H1 (cell line): ENCODE measurements around the gene CAPN1. TPM values are rescaled to one million over a fixed set of nuclear protein-coding genes. Genes with fewer than 3 reads are reported as not detected.
A peak's percentile ranks its signal among the peaks of the same experiment; 100 is the strongest.

ENCODE experiments used
- CTCF ChIA-PET: fragments of 300-600 bp; sonication (Branson Sonifier 250); formaldehyde crosslinking; loops from one replicate; lab custom pipeline; 2021; ENCODE audit not compliant: partially characterized antibody; lab: Charles Lee
- POLR2A ChIA-PET: fragments of 300-600 bp; sonication (Branson Sonifier 250); formaldehyde crosslinking; loops from one replicate; lab custom pipeline; 2021; ENCODE audit warnings: inconsistent platforms; ENCODE audit not compliant: partially characterized antibody; lab: Charles Lee
- DNase-seq, 2 experiments: peaks; one replicate each; pipeline versions ENCODE4 v3.0.0 to v3.0.0-alpha.2; 2010 to 2022; ENCODE audit warnings: low spot score in 2 of 2, low read depth in 1 of 2, mixed read lengths in 1 of 2
- FAIRE-seq: peaks from 2 replicates; lab custom pipeline; 2011; peaks lifted over from hg19 to GRCh38; lab: Jason Lieb, UNC
- H2AFZ ChIP-seq: 2 replicates; pipeline ENCODE4 v1.8.1; 2012; ENCODE audit warnings: low read length, inconsistent platforms
- H2AK5ac ChIP-seq: 2 replicates; pipeline ENCODE4 v1.6.1; 2013; ENCODE audit warnings: low read depth, low read length
- H2BK120ac ChIP-seq: replicated peaks from 2 replicates; pipeline ENCODE3; 2013; ENCODE audit warnings: low read depth, low read length, inconsistent platforms
- H2BK12ac ChIP-seq: 2 replicates; pipeline ENCODE4 v1.6.1; 2013; ENCODE audit warnings: low read depth, low read length
- H2BK15ac ChIP-seq: 2 replicates; pipeline ENCODE4 v1.6.1; 2013; ENCODE audit warnings: low read length
- H2BK20ac ChIP-seq: 2 replicates; pipeline ENCODE4 v1.6.1; 2013; ENCODE audit warnings: low read length
- H2BK5ac ChIP-seq: 2 replicates; pipeline ENCODE4 v1.6.1; 2013; ENCODE audit warnings: low read depth, low read length
- H3K14ac ChIP-seq: 2 replicates; pipeline ENCODE4 v1.6.1; 2013; ENCODE audit warnings: inconsistent platforms; ENCODE audit not compliant: insufficient read length
- H3K18ac ChIP-seq: 2 replicates; pipeline ENCODE4 v1.6.1; 2013; ENCODE audit warnings: low read length; ENCODE audit errors: extremely low read depth
- H3K23ac ChIP-seq: 2 replicates; pipeline ENCODE4 v1.6.1; 2013; ENCODE audit warnings: inconsistent platforms; ENCODE audit not compliant: insufficient read length
- H3K23me2 ChIP-seq: 2 replicates; pipeline ENCODE4 v1.6.1; 2013; ENCODE audit warnings: low read depth, low read length
- H3K27ac ChIP-seq: 2 replicates; pipeline ENCODE4 v1.6.1; 2011; ENCODE audit warnings: low read depth, low read length, inconsistent platforms
- H3K27me3 ChIP-seq, 4 experiments: replicated peaks in 1 of 4; 1 replicate in 1 of 4; 2 replicates in 3 of 4; pipeline versions ENCODE4 v1.6.1 to v1.8.1; 2011 to 2013; ENCODE audit warnings: low read length in 3 of 4, mild to moderate bottlenecking in 3 of 4, inconsistent platforms in 2 of 4, mixed read lengths in 2 of 4, moderate library complexity in 1 of 4; ENCODE audit not compliant: control insufficient read depth in 3 of 4, insufficient read depth in 3 of 4; ENCODE audit errors: extremely low read depth in 1 of 4
- H3K36me3 ChIP-seq, 4 experiments: 2 replicates each; pipeline versions ENCODE4 v1.6.1 to v1.8.1; 2011 to 2013; ENCODE audit warnings: mild to moderate bottlenecking in 4 of 4, low read length in 3 of 4, moderate library complexity in 2 of 4, control low read depth in 1 of 4, inconsistent platforms in 1 of 4; ENCODE audit not compliant: insufficient read depth in 4 of 4, control insufficient read depth in 2 of 4
- H3K4ac ChIP-seq: replicated peaks from 2 replicates; pipeline ENCODE3; 2013; ENCODE audit warnings: low read length, low read depth, mixed read lengths, inconsistent platforms; ENCODE audit not compliant: insufficient read length
- H3K4me1 ChIP-seq, 4 experiments: replicated peaks in 1 of 4; 1 replicate in 1 of 4; 2 replicates in 3 of 4; pipeline versions ENCODE4 v1.6.1 to v1.8.1; 2011 to 2013; ENCODE audit warnings: low read length in 3 of 4, inconsistent platforms in 2 of 4, mixed read lengths in 1 of 4; ENCODE audit not compliant: insufficient read depth in 4 of 4, control insufficient read depth in 3 of 4
- H3K4me2 ChIP-seq, 2 experiments: 2 replicates each; pipeline versions ENCODE4 v1.6.1 to v1.8.1; 2011 to 2013; ENCODE audit warnings: low read depth in 2 of 2, low read length in 2 of 2, control low read depth in 1 of 2, inconsistent platforms in 1 of 2, mild to moderate bottlenecking in 1 of 2; ENCODE audit not compliant: insufficient read depth in 1 of 2
- H3K4me3 ChIP-seq, 4 experiments: fragments of 200-600, 300-600 bp in 1 of 4; sonication (generic), shearing (Covaris generic), sonication (Bioruptor Twin) in 1 of 4; 2 replicates each; pipeline versions ENCODE4 v1.5.1 to v1.8.1; 2011 to 2016; ENCODE audit warnings: low read length in 4 of 4, low read depth in 3 of 4, control low read depth in 2 of 4, inconsistent platforms in 2 of 4, mild to moderate bottlenecking in 2 of 4, mixed read lengths in 1 of 4, moderate library complexity in 1 of 4; ENCODE audit not compliant: insufficient read depth in 2 of 4; ENCODE audit errors: extremely low read depth in 1 of 4
- H3K56ac ChIP-seq: replicated peaks from 2 replicates; pipeline ENCODE3; 2013; ENCODE audit warnings: low read depth, mild to moderate bottlenecking, mixed read lengths, low read length, inconsistent platforms; ENCODE audit not compliant: insufficient read length
- H3K79me1 ChIP-seq: 2 replicates; pipeline ENCODE4 v1.6.1; 2013; ENCODE audit warnings: low read depth, low read length, control low read depth
- H3K79me2 ChIP-seq, 2 experiments: 2 replicates each; pipeline versions ENCODE4 v1.6.1 to v1.8.1; 2012 to 2013; ENCODE audit warnings: low read length in 2 of 2, mild to moderate bottlenecking in 2 of 2, inconsistent platforms in 1 of 2; ENCODE audit not compliant: insufficient read depth in 2 of 2, control insufficient read depth in 1 of 2
- H3K9ac ChIP-seq, 4 experiments: replicated peaks in 1 of 4; 1 replicate in 1 of 4; 2 replicates in 3 of 4; pipeline versions ENCODE4 v1.6.1 to v1.8.1; 2011 to 2013; ENCODE audit warnings: low read depth in 3 of 4, low read length in 3 of 4, control low read depth in 2 of 4, mild to moderate bottlenecking in 2 of 4, moderate library complexity in 2 of 4, inconsistent platforms in 1 of 4; ENCODE audit errors: extremely low read depth in 1 of 4
- H3K9me3 ChIP-seq, 2 experiments: 2 replicates each; pipeline versions ENCODE4 v1.6.1 to v1.8.1; 2012 to 2013; ENCODE audit warnings: mild to moderate bottlenecking in 2 of 2, moderate library complexity in 2 of 2, control low read depth in 1 of 2, inconsistent platforms in 1 of 2, low read depth in 1 of 2, low read length in 1 of 2, mixed read lengths in 1 of 2; ENCODE audit not compliant: insufficient read depth in 2 of 2
- H4K20me1 ChIP-seq, 2 experiments: replicated peaks in 1 of 2; 2 replicates each; pipeline versions ENCODE3 to v1.8.1; 2011 to 2013; ENCODE audit warnings: inconsistent platforms in 2 of 2, low read length in 2 of 2, mild to moderate bottlenecking in 1 of 2; ENCODE audit not compliant: insufficient read depth in 2 of 2, control insufficient read depth in 1 of 2
- H4K5ac ChIP-seq: 2 replicates; pipeline ENCODE4 v1.6.1; 2013; ENCODE audit warnings: low read length, low read depth, mixed read lengths, inconsistent platforms; ENCODE audit not compliant: insufficient read length
- H4K8ac ChIP-seq: 2 replicates; pipeline ENCODE4 v1.8.0; 2013; ENCODE audit warnings: mild to moderate bottlenecking, moderate library complexity, low read length, inconsistent platforms; ENCODE audit not compliant: insufficient read depth; ENCODE audit errors: extremely low read depth
- H4K91ac ChIP-seq: replicated peaks from 2 replicates; pipeline ENCODE3; 2013; ENCODE audit warnings: low read length, mixed read lengths, inconsistent platforms; ENCODE audit not compliant: insufficient read length
- ATF3 ChIP-seq: IDR thresholded peaks from 2 replicates; pipeline ENCODE4 v1.6.1; 2011; ENCODE audit warnings: low read depth, mild to moderate bottlenecking, low read length; ENCODE audit not compliant: insufficient read depth
- CBX5 ChIP-seq: fragments of 300-800, 300-1000 bp; sonication (generic); IDR thresholded peaks from 2 replicates; pipeline ENCODE4 v1.7.1; 2016; ENCODE audit warnings: antibody characterized with exemption, low read length, low read depth
- CEBPB ChIP-seq: IDR thresholded peaks from 2 replicates; pipeline ENCODE4 v1.6.1; 2012; ENCODE audit warnings: low read depth, low read length
- CHD2 ChIP-seq: IDR thresholded peaks from 2 replicates; pipeline ENCODE4 v1.6.1; 2012; ENCODE audit warnings: low read length, improper control_type of control experiment
- GTF2F1 ChIP-seq: IDR thresholded peaks from 2 replicates; pipeline ENCODE4 v1.6.1; 2012; ENCODE audit warnings: low read depth, low read length, improper control_type of control experiment, borderline replicate concordance
- SP1 ChIP-seq: IDR thresholded peaks from 2 replicates; pipeline ENCODE4 v1.6.1; 2011; ENCODE audit warnings: low read depth, low read length
- SUZ12 ChIP-seq: fragments of 200-600 bp; sonication (generic); IDR thresholded peaks from 2 replicates; pipeline ENCODE4 v1.6.1; 2012; ENCODE audit warnings: mild to moderate bottlenecking, inconsistent platforms, low read length, moderate library complexity, mixed read lengths
- WGBS, 2 experiments: shearing (Covaris generic) in 1 of 2; methylation state at CpG; one replicate each; pipeline versions ENCODE4 v1.1.6 to v1.1.7; 2013 to 2015; ENCODE audit warnings: low lambda C conversion rate in 2 of 2, mixed read lengths in 2 of 2, inconsistent platforms in 1 of 2, low coverage in 1 of 2, missing lambda C conversion rate in 1 of 2; ENCODE audit not compliant: insufficient replicate concordance in 2 of 2, insufficient coverage in 1 of 2, insufficient read length in 1 of 2; ENCODE audit errors: extremely low coverage in 1 of 2, missing lambda C conversion rate in 1 of 2; 5-methylcytosine and 5-hydroxymethylcytosine counted together
- polyA plus RNA-seq, 7 experiments: library from polyadenylated mRNA; depleted of rRNA in 3 of 7; stranded (reverse) in 5 of 7; unstranded in 2 of 7; fragments of >200 nt in 5 of 7; fragments of 200-250 nt in 2 of 7; gene quantifications; 1 replicate in 5 of 7; 2 replicates in 1 of 7; 4 replicates in 1 of 7; pipeline versions ENCODE4 v1.2.1 to v1.2.3, GENCODE V29; 2011 to 2013; ENCODE audit warnings: missing spikeins in 2 of 7, mixed read lengths in 2 of 7
- total RNA-seq: library from RNA; stranded (reverse); fragmentation: NEBNext Ultra II Directional; extraction: Animal tissue kit (Norgen Biotek cat#: 25700); gene quantifications from 2 replicates; pipeline ENCODE4 v1.2.1, GENCODE V29; 2021

CAPN1 gene
- total and polyA plus RNA-seq, 2 of the 8 experiments (the other 6 are each of a cell fraction or from before 2014, with no cell fraction given): 194 to 233 TPM

GRCh38 chr11:65205602-65205967 lies 23.9 kb downstream of the CAPN1 start:
- no peak for FAIRE-seq
- Histone ChIP-seq H4K20me1 (no peaks in the 10 kb centered on the region), H3K4me3 (no peak overlapping the region), H3K9ac (peak overlapping the region in 1 of 4 experiments; percentile 8; a peak in 2 of 7 replicates), H4K91ac (no peak overlapping the region), H2BK12ac (no peak overlapping the region), H3K56ac (no peak overlapping the region), H3K36me3 (peaks cover 26 to 52% (median 40%) of the 10 kb centered on the region in 4 experiments), H3K4ac (no peak overlapping the region), H3K14ac (no peak overlapping the region), H2BK5ac (no peak overlapping the region), H2AK5ac (no peak overlapping the region), H3K79me2 (no peaks in the 10 kb centered on the region), H3K27ac (0 out of 2 replicates have a peak overlapping the region, but pooled peaks have one; percentile 60), H4K8ac (peak overlapping the region; percentile 16; the same call in 1 of the 2 replicates), H2BK15ac (no peak overlapping the region), H2AFZ (no peak overlapping the region), H3K23ac (no peak overlapping the region), H3K9me3 (no peaks in the 10 kb centered on the region), H3K4me1 (peaks cover 0 to 14% (median 10%) of the 10 kb centered on the region in 4 experiments; a peak in 6 of 7 replicates), H3K23me2 (no peaks in the 10 kb centered on the region), H3K79me1 (no peaks in the 10 kb centered on the region), H3K27me3 (no peaks in the 10 kb centered on the region), H3K18ac (no peak overlapping the region), H2BK120ac (no peak overlapping the region), H3K4me2 (no peak overlapping the region), H4K5ac (no peak overlapping the region), H2BK20ac (no peak overlapping the region)
- WGBS, 2 experiments: 86% methylated on average over 3 of the region's 3 CpGs; no CpG with 5 or more reads in 1 of the 2 experiments
- no peak for DNase-seq
- CTCF ChIA-PET: interaction anchor here (0.7 to 11.9 kb wide), 19 partner anchors 8 to 125 kb away, joined by 3 to 184 read pairs (median 6); partner anchors contain the start of genes CAPN1 and POLA2
- POLR2A ChIA-PET: interaction anchor here (0.6 to 13.9 kb wide), 8 partner anchors 8 to 296 kb away, joined by 3 to 324 read pairs (median 22); no protein-coding TSS in a partner anchor
- TF ChIP-seq CEBPB: no peak
- no peak for TF ChIP-seq SP1
- no peak for TF ChIP-seq SUZ12
- TF ChIP-seq ATF3: no peak
- no peak for TF ChIP-seq GTF2F1
- no peak for TF ChIP-seq CHD2
- no peak for TF ChIP-seq CBX5
